ENCODE data around the gene ADAM19.
A peak's percentile ranks its signal among the peaks of the same experiment; 100 is the strongest.

The ADAM19 gene

GRCh38 chr5:157540707-157541446 lies 34.7 kb downstream of the ADAM19 start:
- peak; percentile 56 for DNase-seq

GRCh38 chr5:157540124-157540523 lies 35.5 kb downstream of the ADAM19 start:
- DNase-seq: no peak

- DNase-seq: no peak
Measured at GRCh38 chr5:157539503-157540022, 36.0 kb downstream of the ADAM19 start.

- no peak for DNase-seq
Measured at GRCh38 chr5:157538311-157538710, 37.3 kb downstream of the ADAM19 start.

- no peak for DNase-seq
Measured at GRCh38 chr5:157535042-157535865, 40.3 kb downstream of the ADAM19 start.

- no peak for DNase-seq
Measured at GRCh38 chr5:157533011-157533481, 42.5 kb downstream of the ADAM19 start.

- DNase-seq: no peak
Measured at GRCh38 chr5:157532022-157532421, 43.6 kb downstream of the ADAM19 start.

- DNase-seq: no peak
Measured at GRCh38 chr5:157530226-157530972, 45.2 kb downstream of the ADAM19 start.

GRCh38 chr5:157529002-157529401 lies 46.6 kb downstream of the ADAM19 start:
- DNase-seq: no peak

GRCh38 chr5:157528036-157528632 lies 47.4 kb downstream of the ADAM19 start:
- no peak for DNase-seq

GRCh38 chr5:157524887-157525286 lies 50.7 kb downstream of the ADAM19 start:
- no peak for DNase-seq

- no peak for DNase-seq
Measured at GRCh38 chr5:157523976-157524375, 51.6 kb downstream of the ADAM19 start.

GRCh38 chr5:157521704-157522029 lies 53.9 kb downstream of the ADAM19 start:
- DNase-seq: no peak

GRCh38 chr5:157520911-157521703 lies 54.5 kb downstream of the ADAM19 start:
- DNase-seq: no peak

- DNase-seq: peak; percentile 14
Measured at GRCh38 chr5:157519579-157520253, 55.9 kb downstream of the ADAM19 start.

GRCh38 chr5:157518963-157519362 lies 56.6 kb downstream of the ADAM19 start:
- no peak for DNase-seq

GRCh38 chr5:157516626-157517325 lies 58.8 kb downstream of the ADAM19 start:
- no peak for DNase-seq

GRCh38 chr5:157516006-157516405 lies 59.6 kb downstream of the ADAM19 start:
- DNase-seq: no peak

GRCh38 chr5:157514974-157515373 lies 60.6 kb downstream of the ADAM19 start:
- DNase-seq: no peak

GRCh38 chr5:157513182-157513581 lies 62.4 kb downstream of the ADAM19 start:
- no peak for DNase-seq
